Stimulated activated CD8-positive, alpha-beta memory T cell treated with anti-CD3 and anti-CD28 coated beads, Interleukin-4, amount 100 ng/mL, for 4 hours (primary cell): ENCODE measurements around the gene CLDN9.

Source experiments
- DNase-seq, 2 donors: peaks; one replicate each; pipeline ENCODE4 v3.0.0-alpha.2; 2020; ENCODE audit warnings: low read depth in 2 of 2, low spot score in 1 of 2

CLDN9 gene

DNA sequence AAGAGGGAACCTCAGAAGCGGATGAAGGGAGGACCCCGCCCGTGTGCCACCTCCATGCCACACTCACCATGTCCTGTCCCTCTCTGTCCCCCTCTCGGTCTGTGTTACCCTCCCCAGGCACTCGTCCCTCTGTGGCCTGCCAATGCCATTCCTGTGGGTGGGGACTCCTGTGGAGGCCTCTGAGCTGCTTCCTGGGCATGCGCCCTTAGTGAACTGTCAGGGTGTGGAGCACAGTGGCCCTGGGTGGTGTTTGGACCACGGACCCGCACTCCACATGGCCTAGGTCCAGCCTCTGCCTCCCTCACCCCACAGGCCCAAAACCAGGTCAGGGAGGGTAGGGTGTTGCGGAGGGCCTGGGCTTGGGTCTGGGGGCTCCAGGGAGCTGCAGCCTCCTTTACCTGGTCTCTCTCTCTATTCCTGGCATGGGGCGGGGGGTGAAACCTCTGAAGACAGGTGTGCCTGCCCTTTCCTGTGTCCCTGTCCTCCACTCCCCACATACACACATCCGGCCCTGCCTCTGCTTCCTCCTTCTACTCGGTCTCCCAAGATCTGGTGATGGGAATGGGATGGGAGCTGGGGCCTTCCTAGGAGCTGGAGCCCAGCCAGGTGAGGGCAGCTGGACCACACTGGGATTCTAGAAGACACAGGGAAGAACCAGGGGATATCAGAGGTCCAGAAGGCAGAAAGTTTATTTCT, 21.0 kb upstream of the CLDN9 start:
- no peak for DNase-seq

DNA sequence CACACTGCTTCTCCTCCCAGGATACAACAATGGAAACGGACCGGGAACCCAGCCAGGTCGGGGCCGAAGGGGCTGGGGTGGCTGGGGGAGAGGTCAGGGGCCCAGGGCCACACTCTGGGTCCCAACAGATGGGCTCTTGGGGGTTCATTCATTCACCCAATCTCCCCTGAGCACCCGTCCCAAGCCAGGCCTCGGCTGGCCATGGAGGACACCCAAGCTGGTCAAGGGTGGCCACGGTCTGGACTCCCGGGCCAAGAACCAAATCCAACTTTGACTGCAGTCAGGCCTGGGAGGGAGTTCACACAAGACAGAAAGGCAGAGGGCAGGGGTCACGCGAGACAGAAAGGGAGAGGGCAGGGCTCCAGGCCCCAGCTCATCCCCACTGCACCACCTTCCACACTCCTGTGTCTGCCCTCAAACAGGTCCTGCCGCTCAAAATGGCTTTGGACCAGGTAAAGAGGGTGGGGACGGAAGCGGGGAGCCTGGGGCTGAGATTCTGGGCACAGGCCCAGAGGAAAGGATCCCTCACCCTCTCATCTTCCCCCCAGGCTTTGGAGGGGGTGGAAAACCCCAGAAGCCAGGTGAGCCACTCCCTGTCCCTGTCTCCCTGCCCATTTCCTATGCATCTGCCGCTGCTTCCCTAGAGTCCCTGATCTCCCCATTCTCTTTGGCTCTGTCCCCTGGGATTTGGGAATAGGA, 20.2 kb upstream of the CLDN9 start:
- DNase-seq = no peak

DNA sequence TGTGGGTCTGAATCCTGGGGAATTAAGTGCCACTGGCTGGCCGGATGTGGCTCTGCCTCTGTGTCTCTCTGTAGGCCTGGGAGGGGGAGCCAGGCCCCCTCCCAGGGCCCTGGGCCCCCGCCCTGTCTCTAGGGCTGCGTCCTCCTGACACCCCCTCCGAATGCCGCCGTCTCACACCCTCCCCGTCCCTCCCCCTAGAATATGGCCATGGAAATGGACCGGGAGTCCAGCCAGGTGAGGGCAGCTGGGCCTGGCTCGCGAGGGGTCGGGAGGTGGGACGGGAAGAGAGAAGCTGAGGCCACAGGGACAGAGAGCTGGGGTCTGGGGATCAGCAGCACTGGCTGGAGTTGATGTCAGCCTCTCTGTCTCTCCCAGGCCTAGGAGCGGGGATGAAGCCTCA, 16.4 kb upstream of the CLDN9 start:
- no peak for DNase-seq

- no peak for DNase-seq
Measured at GRCh38 chr16:2999929-3000328, 12.8 kb upstream of the CLDN9 start.

DNA sequence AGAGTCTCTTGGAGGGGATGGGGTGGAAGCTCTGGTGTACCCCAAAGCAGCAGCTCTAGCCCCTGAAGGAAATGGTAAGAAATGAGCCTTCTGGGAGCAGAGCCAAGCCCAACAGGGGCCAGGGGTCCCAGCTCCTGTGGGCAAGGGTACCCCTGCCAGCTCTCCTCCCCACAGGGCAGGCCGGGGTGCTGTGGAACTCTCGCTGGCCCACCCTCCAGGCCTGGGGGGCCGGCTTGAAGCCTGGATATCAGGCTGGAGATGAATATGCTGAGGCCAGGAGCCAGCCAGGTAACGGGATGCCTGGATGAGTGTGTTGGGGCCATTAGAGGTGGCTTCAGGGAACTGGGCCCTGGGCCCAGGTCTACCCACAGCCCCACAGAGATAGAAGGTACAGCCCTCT, 12.2 kb upstream of the CLDN9 start:
- no peak for DNase-seq

GRCh38 chr16:3001316-3001715, 11.4 kb upstream of the CLDN9 start:
- no peak for DNase-seq

GRCh38 chr16:3003582-3004270, 9.0 kb upstream of the CLDN9 start:
- peak; percentile 80 to 93 for DNase-seq

- no peak for DNase-seq
Measured at GRCh38 chr16:3004319-3004718, 8.4 kb upstream of the CLDN9 start.

GRCh38 chr16:3004781-3005284, 7.9 kb upstream of the CLDN9 start:
- DNase-seq = no peak

DNA sequence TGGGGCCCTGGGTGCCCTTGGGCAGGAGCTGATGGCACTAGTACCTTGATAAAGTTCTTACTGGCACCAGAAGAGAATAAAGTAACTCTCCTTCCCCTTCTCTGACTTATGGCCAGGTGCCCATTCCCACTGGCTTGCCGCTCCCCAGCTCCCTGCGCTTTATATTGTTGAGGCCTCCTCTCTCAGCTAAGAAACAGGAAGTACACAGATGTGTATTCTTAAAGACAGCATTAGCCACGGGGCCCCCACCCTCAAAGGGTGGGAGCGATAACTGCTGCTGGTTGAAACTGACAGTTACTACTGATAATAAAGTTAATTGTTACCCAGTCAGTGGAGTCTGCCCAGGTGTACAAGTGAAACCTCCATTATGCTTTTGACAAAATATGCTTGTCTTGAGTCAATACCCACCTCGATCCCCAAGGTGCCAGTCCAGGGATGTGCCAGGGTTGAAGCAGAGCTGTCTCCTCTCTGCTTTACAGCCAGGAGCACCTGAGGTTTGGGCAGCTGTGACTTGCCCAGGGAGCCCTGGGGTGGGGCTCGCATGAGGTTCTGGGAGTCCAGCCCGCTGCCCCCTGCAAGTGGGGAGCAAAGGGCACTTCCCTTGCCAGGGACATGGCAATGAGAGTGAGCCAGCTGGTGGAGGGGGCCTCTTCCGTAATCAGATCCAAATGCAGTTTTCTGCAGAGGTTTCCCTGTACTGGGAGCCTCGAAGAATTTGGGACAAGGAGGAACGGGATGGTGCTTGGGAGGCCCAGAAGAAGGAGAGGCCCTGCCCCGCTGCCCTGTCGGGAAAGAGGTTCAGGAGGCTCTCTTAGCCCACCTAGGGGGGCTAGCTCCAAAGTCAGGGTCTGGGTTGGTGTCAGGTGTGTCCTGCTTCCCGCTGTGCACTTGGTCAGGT, 5.4 kb upstream of the CLDN9 start:
- no peak for DNase-seq

DNA sequence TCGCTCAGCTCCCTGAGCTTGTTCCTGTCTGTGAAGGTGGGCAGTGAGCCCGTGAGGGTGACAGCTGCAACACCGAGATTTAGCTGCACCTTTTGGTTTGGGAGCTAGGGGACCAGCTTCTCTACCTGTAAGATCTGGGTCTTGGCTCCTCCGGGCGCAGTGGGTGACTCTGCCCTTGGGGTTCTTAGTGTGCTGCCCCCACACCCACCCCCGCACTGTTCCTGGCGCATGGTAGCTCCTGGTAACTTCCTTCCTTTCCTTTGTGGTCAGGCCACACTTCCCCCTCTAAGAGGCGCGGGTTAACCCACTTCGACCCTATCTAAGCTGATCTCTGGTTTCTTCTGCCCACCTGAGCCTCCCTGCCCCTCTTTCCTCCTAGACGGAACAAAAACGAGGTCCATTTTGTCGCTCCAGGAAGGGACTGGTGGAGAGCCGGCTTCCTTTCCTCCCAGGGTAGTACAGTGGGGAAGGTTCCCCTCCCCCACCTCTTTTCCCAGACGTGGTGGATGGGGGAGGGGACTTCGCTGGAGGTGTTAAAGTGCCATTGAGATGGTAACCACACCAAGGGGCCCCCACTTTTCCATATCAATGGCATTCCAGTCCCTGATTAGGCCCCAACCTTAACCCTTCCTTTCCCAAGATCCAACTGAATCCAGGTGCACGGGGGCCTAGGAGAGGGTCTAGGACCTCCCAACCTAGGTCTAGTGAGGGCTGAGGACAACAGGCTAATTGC, 4.6 kb upstream of the CLDN9 start:
- no peak for DNase-seq

- DNase-seq = no peak
Measured at GRCh38 chr16:3008690-3009037, 4.1 kb upstream of the CLDN9 start.

GRCh38 chr16:3009568-3010390, 2.9 kb upstream of the CLDN9 start:
- DNase-seq = no peak

GRCh38 chr16:3010510-3010909, 2.2 kb upstream of the CLDN9 start:
- DNase-seq = no peak

GRCh38 chr16:3012246-3012645, 477 bp upstream of the CLDN9 start:
- DNase-seq = no peak

- no peak for DNase-seq
Measured at GRCh38 chr16:3013491-3013951, 798 bp downstream of the CLDN9 start.

DNA sequence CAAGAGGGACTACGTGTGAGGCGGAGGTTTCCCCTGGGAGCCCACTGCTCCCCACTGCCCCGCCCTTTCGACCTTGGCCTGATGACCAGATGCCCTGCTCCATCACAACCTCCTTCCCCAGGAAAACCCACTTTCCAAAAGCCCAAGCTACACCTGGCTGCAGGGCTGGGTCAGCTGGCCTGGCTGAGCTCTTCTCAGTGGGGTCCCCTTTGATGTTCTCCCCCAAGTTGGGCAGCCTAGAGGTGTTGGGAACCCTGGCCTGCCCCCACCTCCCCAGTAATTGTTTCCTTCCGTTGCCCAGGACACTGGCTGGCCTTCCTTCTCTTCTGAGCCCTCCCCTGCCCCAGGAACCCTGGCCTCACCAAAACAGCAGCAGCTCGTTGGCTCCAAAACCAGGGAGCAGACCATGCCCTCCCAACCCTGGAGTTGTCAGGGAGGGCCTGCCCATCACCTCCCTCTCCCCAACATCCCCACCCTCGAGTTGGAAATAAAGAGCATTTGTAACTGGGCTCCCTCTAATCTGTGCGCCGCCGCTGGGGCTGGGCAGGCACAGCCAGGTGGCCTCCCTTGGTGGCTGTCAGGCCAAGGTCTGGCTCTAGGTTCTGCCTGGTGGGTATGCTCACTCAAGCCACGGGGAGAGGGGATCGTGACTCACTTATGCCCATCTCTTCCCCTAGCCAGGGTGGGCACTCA, 1.4 kb downstream of the CLDN9 start:
- DNase-seq = no peak

DNA sequence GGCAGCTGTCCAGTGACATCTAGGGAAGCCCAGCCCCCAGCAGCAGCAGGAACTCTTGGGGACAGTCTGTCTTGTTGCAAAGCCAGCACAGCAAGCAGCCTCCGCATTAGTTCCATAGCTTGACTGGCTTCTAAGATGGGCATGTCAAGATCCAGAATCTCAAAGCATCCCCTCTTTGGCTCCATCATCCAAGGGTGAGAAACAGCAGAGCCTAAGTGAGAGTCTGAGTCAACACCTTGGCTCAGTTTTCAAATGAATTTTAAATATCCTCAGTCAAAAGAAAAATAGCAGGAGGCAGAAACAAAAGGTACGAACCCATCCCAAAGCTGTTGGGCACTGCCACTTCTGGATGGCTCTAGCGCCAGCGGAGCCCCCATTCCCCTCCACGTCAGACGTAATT, 2.2 kb downstream of the CLDN9 start:
- no peak for DNase-seq
